Measurements from ENCODE around the gene ALPK3. TPM values are rescaled to one million over a fixed set of nuclear protein-coding genes. Genes with fewer than 3 reads are reported as not detected.

ALPK3 gene
- total and polyA plus RNA-seq, 10 of the 15 experiments (the other 5 are each of a cell fraction or from before 2014, with no cell fraction given), result under 0.01 to 0.05 (median 0.02) TPM; not detected in 6

DNA sequence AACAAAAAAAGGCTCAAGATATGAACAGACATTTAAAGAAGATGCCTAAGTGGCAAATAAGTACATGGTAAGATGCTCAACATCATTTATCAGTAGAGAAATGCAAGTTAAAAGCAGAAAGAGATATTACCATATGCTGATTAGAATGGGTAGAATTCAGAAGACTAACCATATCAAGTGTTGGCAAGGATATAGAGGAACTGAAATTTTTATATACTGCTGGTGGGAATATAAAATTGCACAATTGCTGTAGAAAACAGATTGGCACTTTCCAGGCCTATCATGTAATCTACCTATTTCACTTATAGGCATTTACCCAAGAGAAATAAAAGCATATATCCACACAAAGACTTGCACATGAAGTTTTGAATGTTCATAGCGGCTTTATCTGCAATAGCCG lies 84.4 kb downstream of the ALPK3 start (continued):
- TF ChIP-seq SREBF2 (IDR thresholded peaks at IDR 0.05; ENCODE audit: low read length) (no peak), HDAC6 (IDR thresholded peaks at IDR 0.05; ENCODE audit: unreplicated experiment) (no peak), RFX5 (IDR thresholded peaks at IDR 0.05; ENCODE audit: low read depth, low read length) (no peak), MEF2A (IDR thresholded peaks at IDR 0.05; ENCODE audit: insufficient read depth, low read depth, low read length) (no peak)
- TF ChIP-seq, protein P1, sequence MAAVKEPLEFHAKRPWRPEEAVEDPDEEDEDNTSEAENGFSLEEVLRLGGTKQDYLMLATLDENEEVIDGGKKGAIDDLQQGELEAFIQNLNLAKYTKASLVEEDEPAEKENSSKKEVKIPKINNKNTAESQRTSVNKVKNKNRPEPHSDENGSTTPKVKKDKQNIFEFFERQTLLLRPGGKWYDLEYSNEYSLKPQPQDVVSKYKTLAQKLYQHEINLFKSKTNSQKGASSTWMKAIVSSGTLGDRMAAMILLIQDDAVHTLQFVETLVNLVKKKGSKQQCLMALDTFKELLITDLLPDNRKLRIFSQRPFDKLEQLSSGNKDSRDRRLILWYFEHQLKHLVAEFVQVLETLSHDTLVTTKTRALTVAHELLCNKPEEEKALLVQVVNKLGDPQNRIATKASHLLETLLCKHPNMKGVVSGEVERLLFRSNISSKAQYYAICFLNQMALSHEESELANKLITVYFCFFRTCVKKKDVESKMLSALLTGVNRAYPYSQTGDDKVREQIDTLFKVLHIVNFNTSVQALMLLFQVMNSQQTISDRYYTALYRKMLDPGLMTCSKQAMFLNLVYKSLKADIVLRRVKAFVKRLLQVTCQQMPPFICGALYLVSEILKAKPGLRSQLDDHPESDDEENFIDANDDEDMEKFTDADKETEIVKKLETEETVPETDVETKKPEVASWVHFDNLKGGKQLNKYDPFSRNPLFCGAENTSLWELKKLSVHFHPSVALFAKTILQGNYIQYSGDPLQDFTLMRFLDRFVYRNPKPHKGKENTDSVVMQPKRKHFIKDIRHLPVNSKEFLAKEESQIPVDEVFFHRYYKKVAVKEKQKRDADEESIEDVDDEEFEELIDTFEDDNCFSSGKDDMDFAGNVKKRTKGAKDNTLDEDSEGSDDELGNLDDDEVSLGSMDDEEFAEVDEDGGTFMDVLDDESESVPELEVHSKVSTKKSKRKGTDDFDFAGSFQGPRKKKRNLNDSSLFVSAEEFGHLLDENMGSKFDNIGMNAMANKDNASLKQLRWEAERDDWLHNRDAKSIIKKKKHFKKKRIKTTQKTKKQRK (IDR thresholded peaks at IDR 0.05; ENCODE audit: low read depth, low read length), result no peak

DNA sequence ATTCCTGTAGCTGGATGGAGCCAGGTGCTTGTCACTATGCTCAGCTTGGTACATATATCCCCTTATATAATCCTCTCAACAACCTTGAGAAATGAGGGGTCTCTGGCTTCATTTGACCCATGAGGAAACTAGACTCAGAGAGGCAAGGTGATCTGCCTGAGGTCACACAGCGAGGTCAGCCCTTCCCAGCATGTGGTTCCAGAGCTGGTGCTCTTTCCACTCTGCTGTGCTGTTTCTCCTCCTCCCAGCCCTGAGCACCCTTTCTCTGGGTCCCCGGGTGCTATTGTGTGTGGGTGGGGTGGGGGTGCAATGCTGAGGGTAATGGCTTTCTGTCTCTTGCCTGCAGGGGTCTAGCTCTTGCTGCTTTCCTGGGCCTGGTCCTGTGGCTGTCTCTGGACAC lies 86.6 kb downstream of the ALPK3 start:
- in situ Hi-C loops (cut with MboI) (no loop called here), intact Hi-C loops (cut with micrococcal nuclease; ENCODE audit: unreplicated experiment) (no loop called here)
- CTCF ChIA-PET, result no interaction called here
- Histone ChIP-seq H3K4me3 (no peak overlapping the region), H3K27me3 (replicated peaks in 1 of 2; ENCODE audit: control insufficient read depth in 2 of 2, insufficient read depth in 2 of 2, low read length in 1 of 2) (no peaks in the 10 kb centered on the region), H3K79me2 (ENCODE audit: control insufficient read depth, insufficient read depth, low read length) (no peaks in the 10 kb centered on the region), H3K9ac (ENCODE audit: control insufficient read depth, insufficient read depth, low read length) (no peak overlapping the region), H3K9me3 (replicated peaks; ENCODE audit: control insufficient read depth, insufficient read depth, low read length) (no peaks in the 10 kb centered on the region), H3K36me3 (ENCODE audit: control insufficient read depth in 2 of 2, insufficient read depth in 2 of 2, low read length in 1 of 2) (no peaks in the 10 kb centered on the region), H4K20me1 (ENCODE audit: control insufficient read depth, insufficient read depth) (no peaks in the 10 kb centered on the region), H2AFZ (ENCODE audit: control insufficient read depth, low read depth, low read length) (no peak overlapping the region), H3K4me1 (ENCODE audit: control insufficient read depth, insufficient read depth, low read length) (no peaks in the 10 kb centered on the region), H3K4me2 (ENCODE audit: control insufficient read depth, insufficient read depth) (no peak overlapping the region), H3K27ac (ENCODE audit: control insufficient read depth, insufficient read depth) (no peak overlapping the region)
- POLR2A ChIA-PET, result no interaction called here
- 25% methylated on average over 2 of the region's 2 CpGs for WGBS (ENCODE audit: insufficient coverage, insufficient replicate concordance, low lambda C conversion rate, missing lambda C conversion rate)
- FAIRE-seq (no peak), ATAC-seq (no peak), DNase-seq (ENCODE audit: low read depth, low spot score) (no peak)
- RAD21 ChIA-PET (ENCODE audit: unreplicated experiment), result interaction anchor here (0.9 kb wide), 1 partner anchor 25 kb away, joined by 3 read pairs; no protein-coding TSS in a partner anchor
- BruUV-seq (replicated peaks), result no TSS peak
- TF ChIP-seq JUNB (IDR thresholded peaks at IDR 0.05) (no peak), KLF5 (IDR thresholded peaks at IDR 0.05; ENCODE audit: partially characterized antibody) (no peak)
- SMC1A ChIA-PET (ENCODE audit: uncharacterized antibody, unreplicated experiment), result no interaction called here

Measured in GM12878 (cell line).